ENCODE measurements around the gene SCG5.

Gene SCG5

DNA sequence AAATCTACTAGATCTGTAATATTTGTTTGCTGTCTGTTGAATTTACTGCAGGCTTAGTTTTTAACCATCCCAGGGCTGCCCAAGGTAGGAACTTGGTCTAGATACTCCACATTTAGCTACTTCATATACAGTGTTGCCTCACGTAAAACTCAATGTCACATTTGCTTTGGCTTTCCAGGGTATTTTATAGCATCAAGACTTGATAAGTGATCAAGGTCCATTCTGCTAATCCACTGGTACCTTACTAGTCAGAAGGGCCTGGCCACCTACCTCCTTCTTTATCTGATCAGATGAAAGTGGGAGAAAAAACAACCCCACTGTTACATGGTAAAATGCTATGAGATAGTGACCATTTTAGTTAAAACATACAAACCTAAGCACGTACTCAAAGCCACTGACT is 50.8 kb downstream of the SCG5 start:
- no peak for DNase-seq (ENCODE audit: low read depth)

DNA sequence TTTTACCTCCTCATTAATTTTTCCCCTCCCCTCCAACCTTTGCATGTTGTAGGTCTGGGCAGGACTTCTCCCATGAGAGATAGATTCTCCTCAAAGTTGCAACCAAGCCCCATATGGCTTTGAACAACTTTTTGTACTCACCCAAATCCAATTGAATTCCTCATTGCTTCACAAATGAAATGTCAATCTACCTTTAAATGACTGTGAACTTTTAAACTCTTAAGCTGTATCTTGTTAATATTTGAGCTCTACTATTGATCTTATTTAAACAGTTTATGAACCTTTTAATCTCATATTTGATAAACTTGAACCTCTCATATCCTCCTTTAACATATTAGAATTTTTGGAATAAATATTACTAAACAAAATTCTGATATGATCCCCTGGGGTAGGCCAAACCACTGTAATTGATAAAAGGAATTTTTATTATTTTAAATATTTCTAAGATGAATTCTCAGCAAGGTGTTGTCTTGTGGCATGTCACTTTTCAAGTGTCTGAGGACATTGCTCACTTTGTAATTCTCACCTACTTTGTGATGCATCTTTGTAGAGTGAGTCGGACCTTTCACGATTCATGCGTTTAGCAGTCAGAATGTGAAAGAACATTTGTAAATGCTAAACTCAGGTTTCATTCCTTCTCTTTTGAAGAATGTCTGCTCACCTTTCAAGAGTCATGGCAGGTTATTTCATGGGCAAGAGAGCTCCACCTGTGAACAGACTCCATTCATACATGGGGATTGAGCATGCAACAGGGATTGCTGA is 52.9 kb downstream of the SCG5 start:
- DNase-seq (ENCODE audit: low read depth), result no peak

DNA sequence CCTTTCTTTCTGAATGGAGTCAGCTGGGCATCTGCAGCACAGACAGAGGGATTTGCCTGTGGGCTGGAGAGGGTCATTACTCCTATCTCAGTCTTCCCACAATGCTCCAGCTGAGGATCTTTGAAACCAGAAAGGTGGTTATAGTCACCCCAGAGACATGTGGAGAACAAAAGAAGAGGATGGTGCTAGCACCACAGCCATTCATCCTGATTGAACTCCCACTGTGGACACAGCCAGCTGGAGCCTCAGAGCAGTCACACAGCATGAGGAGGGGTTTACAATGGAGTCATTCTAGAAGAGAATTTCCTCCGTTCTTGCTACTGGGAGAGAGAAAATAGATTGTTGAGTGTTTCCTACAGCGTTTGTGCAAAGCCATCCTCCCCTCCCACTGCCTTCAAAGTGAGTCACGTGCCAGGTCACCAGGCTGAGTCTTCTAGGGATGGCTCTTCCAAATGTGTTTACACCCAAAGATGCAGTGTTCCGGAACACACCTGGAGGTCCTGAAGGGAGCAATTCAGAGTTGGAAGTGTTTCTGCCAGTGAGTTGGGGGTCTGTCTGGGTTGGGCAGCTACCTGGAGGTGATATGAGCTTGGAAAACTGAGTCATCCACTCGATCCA is 57.4 kb downstream of the SCG5 start:
- no peak for DNase-seq (ENCODE audit: low read depth)

DNA sequence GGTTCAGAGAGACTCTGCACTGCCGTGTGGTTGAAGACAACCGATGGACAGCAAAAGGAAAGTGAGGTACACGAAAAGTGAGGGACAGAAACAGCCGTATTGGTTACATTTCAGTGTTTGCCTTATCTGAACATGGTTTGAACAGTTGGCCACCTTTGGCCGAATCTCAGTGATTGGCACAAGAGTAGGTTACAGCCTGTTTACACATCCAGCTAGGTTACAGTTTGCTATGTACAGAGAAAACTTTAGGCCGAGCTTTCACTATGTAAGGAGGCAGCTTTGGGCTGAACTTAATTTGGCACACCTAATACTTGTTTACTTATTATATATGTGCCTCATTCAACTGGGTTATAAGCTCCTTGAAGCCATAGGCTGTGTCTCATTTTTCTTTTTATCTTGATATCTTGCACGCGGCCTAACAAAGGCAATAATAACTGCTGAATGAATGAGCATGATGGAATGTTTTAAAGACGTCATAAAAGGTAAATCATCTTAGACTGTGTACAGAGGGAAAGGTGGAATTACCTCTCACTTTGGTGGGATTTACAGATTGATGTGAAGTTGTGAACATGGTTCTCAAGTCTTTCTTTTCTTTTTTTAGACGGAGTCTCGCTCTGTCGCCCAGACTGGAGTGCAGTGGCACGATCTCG is 59.1 kb downstream of the SCG5 start:
- no peak for DNase-seq (ENCODE audit: low read depth)

DNA sequence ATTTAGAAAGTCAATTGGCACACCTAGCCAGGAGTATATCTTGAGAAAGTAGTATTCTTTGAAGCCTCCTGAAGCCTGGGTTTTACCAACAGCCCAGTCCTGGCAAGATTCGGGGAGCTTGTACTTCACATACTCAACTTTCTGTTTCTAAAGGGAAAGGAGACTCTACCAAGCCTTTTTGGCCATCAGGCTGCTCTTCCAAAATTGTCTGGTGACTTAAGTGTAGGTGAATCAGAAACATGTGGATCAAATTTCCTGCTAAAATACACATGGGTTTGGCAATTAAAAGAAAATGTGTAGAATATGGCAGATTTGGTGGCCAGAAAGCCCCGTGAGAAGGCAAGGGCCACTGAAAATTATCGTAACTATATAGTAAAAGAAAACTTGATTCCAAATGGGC is 60.4 kb downstream of the SCG5 start:
- DNase-seq (ENCODE audit: low read depth), result no peak

DNA sequence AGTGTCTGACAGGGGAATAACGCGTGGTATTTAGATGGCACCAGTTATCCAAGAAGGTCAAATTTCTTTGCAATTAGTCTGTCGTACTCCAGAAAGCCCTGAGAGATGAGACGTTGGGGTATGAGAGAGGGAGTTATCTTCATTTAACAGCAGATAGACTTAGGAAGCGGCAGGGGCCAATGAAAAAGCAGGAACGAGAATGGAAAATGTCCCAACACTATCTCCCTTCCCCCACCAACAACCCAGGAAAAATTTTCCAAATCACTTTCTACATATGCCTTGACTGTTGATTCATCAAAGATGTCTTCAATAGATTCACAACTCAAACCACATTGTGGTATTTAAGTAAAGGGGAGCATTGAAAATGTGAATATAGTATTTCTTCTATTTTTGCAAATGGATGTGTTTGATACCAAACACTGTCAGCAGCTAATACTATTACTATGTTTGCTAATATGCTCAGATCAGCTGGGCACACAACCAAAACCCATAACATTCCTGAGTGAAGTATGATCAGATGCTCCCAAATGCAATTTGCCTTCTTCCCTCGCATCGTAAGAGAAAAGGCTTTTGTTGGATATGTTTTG is 63.0 kb downstream of the SCG5 start:
- DNase-seq (ENCODE audit: low read depth), result no peak

DNA sequence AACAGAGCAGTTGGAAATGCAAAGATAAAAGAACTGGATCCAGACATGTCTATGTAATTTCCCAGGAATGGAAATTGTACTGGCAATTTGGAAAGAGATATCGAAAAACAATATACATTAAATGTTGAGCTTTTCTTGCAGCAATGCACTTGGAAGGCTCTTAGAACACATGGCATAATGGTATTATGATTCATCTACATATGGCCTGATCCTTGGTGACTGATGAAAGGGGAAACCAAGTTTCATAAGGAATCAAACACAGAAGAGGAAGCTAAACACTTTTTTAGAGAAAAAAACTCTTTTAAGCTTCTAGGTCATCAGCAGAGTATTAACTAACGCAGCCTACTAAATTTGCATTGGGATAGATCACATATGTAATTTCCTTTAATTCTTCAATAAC is 63.9 kb downstream of the SCG5 start:
- no peak for DNase-seq (ENCODE audit: low read depth)

DNA sequence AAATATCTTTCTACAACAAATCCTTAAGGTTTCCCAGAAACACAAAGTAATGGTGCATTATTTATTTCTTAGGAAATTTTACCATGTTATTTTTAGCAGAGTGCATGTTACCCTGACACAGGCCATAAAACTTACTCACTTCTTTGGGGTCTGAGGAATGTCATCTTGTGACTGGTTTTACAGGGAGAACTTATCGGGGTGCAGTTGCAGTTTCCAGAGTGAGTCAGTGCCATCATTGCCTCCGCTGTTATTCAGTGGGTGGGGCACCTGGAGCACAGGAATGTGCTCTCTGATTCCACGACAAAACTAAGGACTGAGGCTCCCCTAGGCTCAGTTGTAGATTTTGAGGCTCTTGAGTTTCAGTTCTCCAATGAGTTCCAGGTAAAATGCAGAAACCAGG is 65.2 kb downstream of the SCG5 start:
- no peak for DNase-seq (ENCODE audit: low read depth)

DNA sequence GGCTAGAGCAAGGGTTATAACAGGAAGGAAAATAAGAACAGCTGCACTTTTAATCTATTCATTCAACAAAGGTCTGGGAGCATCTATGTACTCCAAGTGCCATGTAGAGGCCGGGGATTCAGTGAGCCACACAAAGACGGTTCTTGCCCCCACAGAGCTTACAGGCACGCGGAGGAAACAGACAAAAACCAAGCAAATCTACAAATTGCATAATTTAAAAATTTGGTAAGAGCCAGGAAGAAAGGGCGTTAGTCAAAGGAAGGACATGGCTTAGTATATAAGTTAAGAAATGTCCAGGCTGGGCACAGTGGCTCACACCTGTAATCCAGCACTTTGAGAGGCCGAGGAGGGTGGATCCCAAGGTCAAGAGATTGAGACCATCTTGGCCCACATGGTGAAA is 65.9 kb downstream of the SCG5 start:
- no peak for DNase-seq (ENCODE audit: low read depth)

DNA sequence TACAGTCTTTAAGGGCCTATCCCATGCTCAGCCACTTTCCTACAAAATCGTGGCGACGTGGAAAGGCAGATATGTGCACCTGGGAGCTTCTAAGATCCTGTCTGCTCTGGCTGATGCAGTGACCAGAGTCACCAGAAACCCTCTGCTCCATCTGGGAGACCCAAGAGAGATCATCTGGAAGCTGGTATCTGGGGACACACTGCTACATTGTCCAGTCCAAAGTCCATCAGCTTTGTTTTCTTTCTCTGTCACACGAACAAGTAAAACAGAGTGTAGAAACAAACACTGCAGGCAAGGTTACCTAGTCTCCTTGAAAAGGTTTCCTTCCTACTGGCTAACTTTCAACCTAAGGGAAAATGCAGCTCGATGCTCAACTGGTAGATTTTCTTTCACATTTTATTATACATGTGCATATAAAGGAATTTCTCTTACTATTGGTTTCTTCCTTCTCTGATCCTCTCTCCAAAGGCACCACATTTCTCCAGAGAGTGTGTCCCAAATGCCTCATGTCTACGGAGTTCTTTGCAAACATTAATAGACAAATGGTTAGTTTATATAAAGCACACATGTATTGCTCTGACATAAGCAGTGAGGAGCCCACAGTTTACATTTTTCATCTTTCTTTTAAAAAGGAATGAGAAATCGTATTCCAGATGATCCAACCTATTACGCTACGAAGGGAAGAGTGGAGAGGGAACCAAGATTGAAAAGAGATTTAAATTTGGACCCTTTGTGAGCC is 68.0 kb downstream of the SCG5 start:
- no peak for DNase-seq (ENCODE audit: low read depth)

DNA sequence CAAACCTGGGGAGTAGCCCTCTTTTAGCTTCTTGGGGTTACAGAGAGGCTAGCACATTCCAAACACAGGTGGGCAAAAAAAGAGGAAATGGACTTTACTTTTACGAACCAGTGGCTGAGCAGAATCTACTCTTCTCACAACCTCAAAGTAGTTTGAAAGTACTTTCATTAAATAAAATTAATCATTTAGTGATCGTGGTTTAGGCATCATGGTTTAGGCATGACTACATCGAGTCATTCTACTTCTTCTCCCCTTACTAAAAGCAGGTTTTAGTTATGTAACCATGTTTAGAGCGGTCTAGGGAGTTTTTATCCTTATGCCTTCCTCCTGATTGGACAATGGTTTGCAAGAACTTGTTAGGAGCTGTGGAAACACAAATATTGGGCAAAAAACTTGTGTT is 73.8 kb downstream of the SCG5 start:
- no peak for DNase-seq (ENCODE audit: low read depth)

DNA sequence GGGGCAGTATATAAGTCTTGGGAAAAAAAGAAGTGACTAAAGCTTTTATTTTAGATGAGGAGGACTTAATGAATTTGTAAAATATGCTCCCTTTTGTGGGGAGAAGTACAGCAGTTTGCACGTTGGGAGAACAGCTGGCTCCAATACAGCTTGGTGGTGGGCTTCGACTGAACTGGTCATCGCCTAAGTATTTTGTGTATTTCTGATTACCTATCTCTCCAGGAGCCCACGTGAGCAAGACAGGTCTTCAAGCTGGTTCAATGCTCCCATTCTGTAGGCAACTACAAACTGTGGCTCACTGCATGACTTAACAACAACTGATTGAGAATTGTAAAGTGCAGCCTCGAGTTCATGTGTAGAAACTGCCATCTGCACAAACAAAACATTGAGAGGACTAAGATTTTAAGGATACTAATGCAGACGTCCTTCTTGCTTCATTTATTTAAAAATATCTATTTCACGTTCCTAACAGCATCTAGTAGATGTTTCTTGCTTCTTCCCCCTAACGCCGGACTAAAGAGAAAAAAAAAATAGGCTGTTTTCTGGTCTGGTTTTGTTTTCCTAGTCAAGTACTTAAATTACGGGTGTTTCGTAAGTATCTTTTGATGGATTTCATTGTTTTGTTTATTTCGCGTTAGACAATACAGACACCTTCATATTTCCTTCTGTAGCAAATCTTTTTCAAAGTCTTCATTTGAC is 74.9 kb downstream of the SCG5 start:
- no peak for DNase-seq (ENCODE audit: low read depth)

DNA sequence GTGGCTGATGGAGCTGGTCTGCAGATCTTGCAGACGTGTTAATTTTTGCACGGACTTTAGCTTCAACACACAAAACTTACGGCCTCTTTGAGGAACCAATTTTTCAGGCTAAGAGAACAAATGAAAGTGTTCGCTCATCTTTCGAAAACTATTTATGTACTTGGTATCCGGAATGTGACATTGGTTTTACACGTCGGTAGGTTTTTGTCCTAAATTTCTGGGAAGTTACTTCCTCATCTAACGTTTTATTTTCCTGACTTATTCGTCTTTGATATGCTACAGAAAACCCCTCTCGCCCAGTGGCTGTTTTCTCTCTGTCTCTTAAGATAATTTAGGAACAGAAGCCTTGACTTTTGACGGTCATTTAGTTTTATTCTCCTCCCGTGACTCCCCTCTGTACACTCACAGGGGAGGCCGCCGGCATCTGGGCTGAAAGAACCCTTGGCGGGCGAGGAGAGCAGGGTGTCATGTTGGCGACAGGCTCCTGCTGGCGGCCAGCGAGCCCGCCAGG is 75.5 kb downstream of the SCG5 start:
- DNase-seq (ENCODE audit: low read depth), result no peak

DNA sequence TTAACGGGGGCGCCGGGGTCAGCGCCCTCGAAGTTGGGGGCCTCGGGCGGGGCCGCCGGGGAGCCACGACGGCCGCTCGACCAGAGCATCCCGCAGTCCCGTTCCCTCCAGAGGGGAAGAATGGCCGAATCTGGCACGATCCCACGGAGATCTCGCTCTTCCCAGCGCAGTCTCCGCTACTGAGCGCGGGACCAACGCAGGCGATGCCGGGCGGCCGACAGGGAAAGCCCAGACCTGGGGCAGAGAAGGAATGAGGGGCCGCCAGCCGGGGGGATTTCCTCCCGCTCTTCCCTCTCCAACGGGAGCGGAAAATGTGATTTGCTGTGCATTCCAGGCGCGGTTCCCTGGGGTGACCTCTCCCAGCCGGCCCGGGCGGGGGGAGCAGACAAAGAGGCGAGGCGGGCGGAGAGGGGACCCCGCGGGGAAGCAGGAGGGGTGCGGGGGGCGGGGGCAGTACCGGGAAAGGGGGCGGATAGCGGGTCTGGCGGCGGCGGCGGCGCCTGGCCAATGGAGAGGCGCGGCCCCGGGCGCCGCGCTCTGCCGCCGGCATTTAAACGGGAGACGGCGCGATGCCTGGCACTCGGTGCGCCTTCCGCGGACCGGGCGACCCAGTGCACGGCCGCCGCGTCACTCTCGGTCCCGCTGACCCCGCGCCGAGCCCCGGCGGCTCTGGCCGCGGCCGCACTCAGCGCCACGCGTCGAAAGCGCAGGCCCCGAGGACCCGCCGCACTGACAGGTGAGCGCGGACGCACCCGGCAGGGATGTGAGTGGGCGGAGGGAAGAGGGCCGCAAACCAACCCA is 76.1 kb downstream of the SCG5 start, which contains the start of gene GREM1:
TSS of gene GREM1 (plus strand) at position 579 of the 801 bp plus-strand sequence. CDS start 12,687 bp downstream, outside the sequence.
- no peak for DNase-seq (ENCODE audit: low read depth)

DNA sequence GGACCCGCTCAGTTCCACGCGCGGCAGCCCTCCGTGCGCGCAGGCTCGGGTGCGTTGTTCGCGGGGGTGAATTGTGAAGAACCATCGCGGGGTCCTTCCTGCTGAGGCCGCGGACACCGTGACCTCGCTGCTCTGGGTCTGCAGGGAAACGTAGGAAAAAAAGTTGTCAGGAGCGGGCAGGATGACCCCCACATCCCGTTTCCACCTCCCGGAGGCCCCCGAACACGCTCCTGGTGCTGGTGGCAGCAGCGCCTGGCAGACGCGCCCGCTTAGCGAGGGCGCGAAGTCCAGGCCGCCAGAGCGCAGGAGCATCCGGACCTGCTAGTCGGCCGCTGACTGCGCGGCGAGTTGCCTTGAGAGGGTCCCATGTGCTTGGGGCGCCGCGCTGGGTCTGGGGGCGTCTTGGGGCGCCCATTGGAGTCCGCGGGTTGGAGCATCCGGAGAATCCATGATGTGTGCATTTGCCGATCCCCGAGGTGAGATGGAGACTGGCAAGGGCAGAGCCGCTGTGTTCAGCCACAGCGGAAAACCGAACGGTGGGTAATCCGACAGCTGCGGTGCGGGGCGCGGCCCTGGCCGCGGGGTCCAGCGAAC is 76.8 kb downstream of the SCG5 start:
- DNase-seq (ENCODE audit: low read depth), result no peak

DNA sequence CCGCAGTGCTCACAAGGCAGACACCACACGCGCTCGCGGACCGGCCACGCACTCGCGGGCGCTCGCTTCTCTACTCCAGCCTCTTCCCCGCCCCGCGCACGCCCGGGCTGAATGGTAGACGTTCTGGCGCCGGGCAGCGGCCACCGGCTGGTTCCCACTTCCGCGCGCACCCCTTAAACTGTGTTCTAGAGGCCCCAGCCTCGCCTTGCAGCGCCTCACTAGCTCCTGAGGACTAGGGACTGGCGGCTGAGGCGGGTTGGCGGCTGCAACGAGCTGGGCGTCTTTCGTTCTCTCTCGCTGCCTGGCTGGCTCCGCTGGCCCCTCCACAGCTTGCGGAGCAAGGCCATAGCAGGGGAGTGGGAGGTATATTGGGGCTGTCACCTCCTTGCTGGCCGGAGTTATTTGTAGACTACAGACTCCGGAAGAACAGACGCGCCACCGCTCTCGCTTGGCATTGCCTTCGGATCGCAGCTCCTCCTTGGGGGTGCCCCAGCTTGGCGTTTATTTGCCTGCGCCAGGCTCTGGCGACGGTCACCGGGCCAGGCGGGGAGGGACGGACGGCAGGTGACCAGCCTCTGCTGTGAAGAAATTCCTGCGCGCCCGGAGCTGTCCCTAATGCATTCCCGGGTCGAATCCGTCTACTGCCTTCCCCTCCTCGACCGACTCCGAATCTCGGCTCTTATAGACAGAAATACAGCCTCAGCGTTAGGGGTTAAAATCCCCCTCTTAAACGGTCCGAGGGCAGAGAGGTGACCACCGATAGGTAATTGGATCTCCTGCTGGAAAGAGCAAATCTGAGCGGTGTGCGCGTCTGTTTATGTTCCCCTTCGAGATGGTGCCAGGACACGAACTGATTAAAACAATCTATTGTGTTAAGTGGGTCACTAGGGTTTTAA is 77.6 kb downstream of the SCG5 start:
- DNase-seq (ENCODE audit: low read depth), result no peak

DNA sequence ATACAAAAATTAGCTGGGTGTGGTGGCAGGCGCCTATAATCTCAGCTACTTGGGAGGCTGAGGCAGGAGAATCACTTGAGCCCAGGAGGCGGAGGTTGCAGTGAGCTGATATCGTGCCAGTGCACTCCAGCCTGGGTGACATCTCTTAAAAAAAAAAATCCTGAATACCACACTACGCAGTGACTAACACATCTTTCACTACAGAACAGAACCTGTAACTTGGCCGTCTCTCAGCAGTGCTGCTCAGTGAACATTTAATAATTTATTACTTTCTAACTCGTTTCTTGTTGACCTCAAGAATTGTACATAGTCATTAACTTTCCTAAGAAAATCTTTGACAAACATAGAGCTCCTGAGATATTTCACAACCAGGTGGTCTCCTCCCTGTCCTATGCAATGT is 80.1 kb downstream of the SCG5 start:
- DNase-seq (ENCODE audit: low read depth), result no peak

DNA sequence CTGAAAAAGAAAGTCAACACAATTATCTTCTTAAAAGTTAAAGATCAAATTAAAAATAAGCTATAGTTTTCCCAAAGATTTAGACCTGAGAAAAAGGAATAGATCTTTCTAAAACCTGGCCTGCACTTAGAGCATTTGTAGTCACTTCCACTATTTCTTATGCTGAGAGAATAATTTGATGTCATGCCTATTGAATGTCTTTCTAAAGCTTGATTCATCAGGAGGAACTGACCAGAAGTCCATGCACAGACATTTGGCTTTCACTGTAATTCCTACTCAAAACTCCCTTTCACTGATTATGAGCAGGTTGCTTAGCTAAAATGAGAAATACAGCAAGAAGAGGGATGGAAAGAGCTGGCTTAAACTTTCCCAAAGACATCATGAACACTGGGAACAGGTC is 80.6 kb downstream of the SCG5 start:
- no peak for DNase-seq (ENCODE audit: low read depth)
